GM12873 (cell line): ENCODE results near the gene KRTAP12-4.

Experiments
- TF ChIP-seq, protein P1 (sequence below): IDR thresholded peaks from 2 replicates; pipeline ENCODE4 v1.5.1; 2012; ENCODE audit warnings: low read depth, mild to moderate bottlenecking, moderate library complexity, low read length, control low read depth; ENCODE audit not compliant: insufficient read depth; ENCODE audit errors: missing control alignments

Gene KRTAP12-4, protein sequence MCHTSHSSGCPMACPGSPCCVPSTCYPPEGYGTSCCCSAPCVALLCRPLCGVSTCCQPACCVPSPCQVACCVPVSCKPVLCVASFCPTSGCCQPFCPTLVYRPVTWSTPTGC

DNA sequence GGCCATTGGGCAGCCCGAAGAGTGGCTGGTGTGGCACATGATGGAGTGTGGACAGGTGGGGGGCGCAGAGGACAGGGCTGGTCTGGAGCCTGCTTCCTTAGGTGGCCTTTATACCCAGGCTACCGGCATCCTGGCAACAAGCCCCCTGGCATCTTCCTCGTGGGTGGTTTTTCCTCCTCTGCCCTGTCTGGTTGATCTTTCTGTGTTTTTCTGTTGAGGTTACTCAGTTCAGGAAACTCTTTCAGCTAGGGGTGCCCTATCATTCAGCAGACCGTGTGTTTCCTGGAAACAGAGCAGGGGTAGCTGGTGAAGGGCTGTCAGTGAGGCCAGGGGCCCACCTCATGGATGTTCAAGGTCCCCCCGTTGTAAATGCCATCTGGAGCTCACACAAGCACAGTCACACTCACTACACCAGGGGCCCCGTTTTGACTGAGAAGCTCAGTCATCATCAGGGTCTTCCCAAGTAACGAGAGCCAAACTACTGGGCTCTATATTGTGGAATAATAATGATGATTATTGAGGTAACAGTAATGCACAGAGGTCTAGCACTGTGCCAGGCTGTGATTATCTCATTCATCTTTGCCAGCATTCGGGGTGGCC is at the start of gene KRTAP12-4:
Gene KRTAP12-4, minus strand, starts transcription at position 84 of the 600 bp plus-strand sequence. Its CDS starts 45 bp downstream, at position 39.
- TF ChIP-seq, protein P1, sequence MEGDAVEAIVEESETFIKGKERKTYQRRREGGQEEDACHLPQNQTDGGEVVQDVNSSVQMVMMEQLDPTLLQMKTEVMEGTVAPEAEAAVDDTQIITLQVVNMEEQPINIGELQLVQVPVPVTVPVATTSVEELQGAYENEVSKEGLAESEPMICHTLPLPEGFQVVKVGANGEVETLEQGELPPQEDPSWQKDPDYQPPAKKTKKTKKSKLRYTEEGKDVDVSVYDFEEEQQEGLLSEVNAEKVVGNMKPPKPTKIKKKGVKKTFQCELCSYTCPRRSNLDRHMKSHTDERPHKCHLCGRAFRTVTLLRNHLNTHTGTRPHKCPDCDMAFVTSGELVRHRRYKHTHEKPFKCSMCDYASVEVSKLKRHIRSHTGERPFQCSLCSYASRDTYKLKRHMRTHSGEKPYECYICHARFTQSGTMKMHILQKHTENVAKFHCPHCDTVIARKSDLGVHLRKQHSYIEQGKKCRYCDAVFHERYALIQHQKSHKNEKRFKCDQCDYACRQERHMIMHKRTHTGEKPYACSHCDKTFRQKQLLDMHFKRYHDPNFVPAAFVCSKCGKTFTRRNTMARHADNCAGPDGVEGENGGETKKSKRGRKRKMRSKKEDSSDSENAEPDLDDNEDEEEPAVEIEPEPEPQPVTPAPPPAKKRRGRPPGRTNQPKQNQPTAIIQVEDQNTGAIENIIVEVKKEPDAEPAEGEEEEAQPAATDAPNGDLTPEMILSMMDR, result no peak

DNA sequence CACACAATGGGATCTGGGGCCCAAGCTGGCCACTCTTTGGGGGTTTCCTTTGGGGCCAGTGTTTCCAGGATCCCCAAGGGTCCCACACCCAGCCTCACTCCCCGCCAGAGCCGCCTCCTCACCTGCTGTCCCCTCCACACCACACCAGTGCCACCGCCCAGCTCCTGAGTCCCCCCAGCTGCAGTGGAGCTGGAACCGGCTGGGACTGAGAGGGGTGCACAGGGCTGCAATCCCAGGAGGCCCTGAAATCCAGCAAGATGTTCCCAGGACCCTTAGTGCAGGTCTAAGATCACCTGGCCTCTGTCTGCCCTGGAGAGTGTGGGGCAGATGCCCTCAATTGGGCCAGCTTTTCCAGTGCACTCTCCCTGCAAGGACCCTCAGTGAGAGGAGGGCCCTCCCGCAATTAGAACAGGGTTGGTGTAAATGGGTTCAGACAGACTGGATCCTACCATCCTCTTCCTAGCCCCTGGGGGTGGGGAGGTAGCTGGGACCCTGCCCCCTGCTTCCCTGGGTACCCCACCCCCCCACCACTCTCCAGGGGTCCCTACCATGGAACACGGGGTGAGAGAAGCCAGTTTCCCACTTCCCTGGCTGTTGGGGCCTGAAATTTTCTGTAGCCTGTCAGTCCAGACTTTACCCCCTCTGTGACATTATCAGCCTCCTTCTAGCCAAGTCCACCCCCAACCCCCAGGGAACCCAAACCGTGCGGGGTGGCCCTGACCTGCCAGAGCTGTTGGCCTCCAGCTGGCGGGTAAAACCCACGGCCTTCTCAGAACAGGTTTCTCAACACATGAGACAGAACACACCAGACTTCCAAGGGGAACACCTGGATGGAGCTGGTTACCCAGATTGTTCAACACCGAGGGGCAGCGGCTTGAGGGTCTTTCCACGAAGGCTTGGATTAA is 49.5 kb upstream of the KRTAP12-4 start:
- TF ChIP-seq, protein P1, result no peak

DNA sequence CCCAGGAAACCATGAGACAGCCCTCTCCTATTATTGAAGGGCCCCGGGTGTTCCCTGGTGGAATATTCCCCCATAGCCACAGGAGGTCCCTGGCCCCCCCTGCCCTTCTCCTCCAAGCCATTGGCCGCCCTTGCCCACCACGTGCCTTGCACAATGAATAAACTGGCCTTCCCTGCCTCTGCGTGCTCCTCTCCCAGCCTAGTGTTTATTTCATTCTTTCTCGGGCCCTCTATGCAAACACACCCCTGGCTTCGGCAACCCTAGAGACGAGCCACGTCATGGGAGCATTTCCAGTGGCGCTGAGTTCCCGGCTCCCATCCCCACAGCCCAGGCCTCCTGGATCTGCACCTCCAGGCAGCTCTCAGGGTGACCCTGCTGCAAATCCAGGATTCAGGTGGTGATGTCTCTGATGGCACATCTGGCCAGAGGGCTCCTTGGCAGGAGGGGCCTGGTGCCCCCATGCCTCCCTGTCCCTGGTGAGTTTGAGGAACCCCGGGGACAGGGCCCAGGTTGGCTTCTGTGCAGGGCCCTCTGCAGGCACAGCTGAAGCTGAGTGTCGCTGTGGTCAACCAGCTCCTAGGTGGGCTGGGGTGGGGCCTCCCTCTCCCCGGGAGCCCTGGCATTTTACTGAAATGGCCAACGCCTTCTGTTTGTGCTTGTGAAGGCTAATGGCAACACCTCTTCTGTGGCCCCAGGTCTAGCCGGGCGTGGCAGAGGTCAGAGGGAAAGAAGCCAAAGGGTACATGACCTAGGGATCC is 48.7 kb upstream of the KRTAP12-4 start:
- TF ChIP-seq, protein P1, result no peak

DNA sequence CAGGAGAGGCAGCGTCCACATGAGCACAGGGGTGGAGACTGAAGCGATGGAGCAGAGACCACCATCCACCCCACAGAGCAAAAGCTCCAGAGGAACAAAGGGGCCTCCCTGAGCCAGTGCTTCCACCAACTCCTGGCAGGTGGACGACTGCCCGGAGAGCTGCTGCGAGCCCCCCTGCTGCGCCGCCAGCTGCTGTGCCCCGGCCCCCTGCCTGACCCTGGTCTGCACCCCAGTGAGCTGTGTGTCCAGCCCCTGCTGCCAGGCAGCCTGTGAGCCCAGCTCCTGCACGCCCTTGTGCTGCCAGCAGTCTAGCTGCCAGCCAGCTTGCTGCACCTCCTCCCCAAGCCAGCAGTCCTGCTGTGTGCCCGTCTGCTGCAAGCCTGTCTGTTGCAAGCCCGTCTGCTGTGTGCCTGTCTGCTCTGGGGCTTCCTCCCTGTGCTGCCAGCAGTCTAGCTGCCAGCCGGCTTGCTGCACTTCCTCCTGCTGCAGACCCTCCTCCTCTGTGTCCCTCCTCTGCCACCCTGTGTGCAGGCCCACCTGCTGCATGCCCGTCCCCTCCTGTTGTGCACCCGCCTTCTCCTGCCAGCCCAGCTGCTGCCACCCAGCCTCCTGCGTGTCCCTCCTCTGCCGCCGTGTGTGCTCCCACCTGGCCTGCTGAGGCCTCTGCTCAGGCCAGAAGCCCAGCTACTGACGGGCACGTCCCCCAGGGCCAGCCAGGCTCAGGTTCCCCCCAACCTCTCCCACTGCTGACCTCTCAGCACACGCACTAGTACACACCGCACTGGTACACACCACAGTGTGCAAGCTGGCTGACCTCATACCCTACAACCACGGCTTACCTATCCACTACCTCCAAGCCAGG is 47.9 kb upstream of the KRTAP12-4 start:
- TF ChIP-seq, protein P1, result no peak

DNA sequence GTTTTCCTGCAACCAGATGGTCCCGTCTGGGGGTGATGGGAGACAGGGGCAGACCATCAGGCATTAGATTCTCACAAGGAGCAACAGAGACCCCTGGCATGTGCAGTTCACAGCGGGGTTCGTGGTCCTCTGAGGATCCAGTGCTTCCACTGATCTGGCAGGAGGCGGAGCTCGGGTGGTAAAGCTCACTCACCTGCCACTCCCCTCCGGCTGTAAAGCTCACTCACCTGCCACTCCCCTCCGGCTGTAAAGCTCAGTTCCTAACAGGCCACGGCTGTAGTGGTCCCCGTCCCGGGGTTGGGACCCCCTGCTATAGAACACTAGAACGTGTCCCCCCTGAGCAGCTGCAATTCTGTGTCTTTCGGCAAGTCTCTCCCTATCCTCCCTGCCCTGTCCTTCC is 47.1 kb upstream of the KRTAP12-4 start:
- TF ChIP-seq, protein P1, result no peak

DNA sequence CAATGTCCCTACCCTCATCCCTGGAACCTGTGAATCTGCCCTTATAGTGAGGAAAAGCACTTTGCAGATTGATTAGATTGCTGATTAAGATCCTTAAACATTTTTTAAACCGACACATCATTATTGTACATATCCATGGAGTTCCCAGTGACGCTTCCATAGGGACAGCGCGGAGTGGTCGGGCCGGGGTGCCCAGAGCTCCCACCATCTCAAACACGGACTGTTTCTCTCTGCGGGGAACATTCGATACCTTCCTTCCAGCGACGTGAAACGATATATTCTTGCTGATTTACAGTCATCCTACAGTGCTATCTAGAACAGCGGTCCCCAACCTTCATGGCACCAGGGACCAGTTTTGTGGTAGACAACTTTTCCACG is 46.6 kb upstream of the KRTAP12-4 start:
- TF ChIP-seq, protein P1, result no peak
